Measurements from ENCODE around the gene WDR18. TPM values are rescaled to one million over a fixed set of nuclear protein-coding genes. Genes with fewer than 3 reads are reported as not detected.

WDR18 gene
- total and polyA plus RNA-seq, 4 donors, result 24.3 to 45.3 (median 37.7) TPM

- no peak for TF ChIP-seq YY1 (IDR thresholded peaks at IDR 0.05)
- TF ChIP-seq TAF1 (conservative IDR thresholded peaks at IDR 0.05), result no peak
- no peak for TF ChIP-seq HNF4G (IDR thresholded peaks at IDR 0.05)
Observed at GRCh38 chr19:939439-939838, 44.7 kb upstream of the WDR18 start (continued).

- peak overlapping the region; percentile 77 to 89 for H3K27ac ChIP-seq (ENCODE audit: low read depth in 1 of 2, low read length in 2 of 2)
- H3K27me3 ChIP-seq (ENCODE audit: control insufficient read depth in 4 of 4, insufficient read depth in 4 of 4, low read length in 3 of 4), result no peaks in the 10 kb centered on the region
- peaks cover 24 to 39% (median 30%) of the 10 kb centered on the region in 4 donors for H3K4me1 ChIP-seq (ENCODE audit: control insufficient read depth in 4 of 4, insufficient read depth in 4 of 4, low read length in 3 of 4)
- 98% methylated on average over 7 of the region's 7 CpGs for WGBS
- no peaks in the 10 kb centered on the region for H3K36me3 ChIP-seq (ENCODE audit: control insufficient read depth in 4 of 4, insufficient read depth in 3 of 4, low read depth in 1 of 4, low read length in 3 of 4)
- H3K4me3 ChIP-seq (ENCODE audit: low read depth in 1 of 3, low read length in 3 of 3), result no peak overlapping the region
- no peak overlapping the region for H3K9ac ChIP-seq (ENCODE audit: low read depth in 1 of 2, low read length in 2 of 2)
- no peak for TF ChIP-seq GABPA (IDR thresholded peaks at IDR 0.05 in 1 of 2, conservative IDR thresholded peaks at IDR 0.05 in 1 of 2)
- no peak for TF ChIP-seq HNF4A (conservative IDR thresholded peaks at IDR 0.05)
- no peak for TF ChIP-seq CTCF (IDR thresholded peaks at IDR 0.05; ENCODE audit: low read depth, low read length, missing input control)
- TF ChIP-seq JUND (IDR thresholded peaks at IDR 0.05), result no peak
- TF ChIP-seq YY1 (IDR thresholded peaks at IDR 0.05), result no peak
- no peak for TF ChIP-seq ATF3 (IDR thresholded peaks at IDR 0.05)
- no peak for TF ChIP-seq HNF4G (IDR thresholded peaks at IDR 0.05)
- no peak for TF ChIP-seq TAF1 (conservative IDR thresholded peaks at IDR 0.05)
- no peak for TF ChIP-seq FOXA2 (IDR thresholded peaks at IDR 0.05)
- no peak for TF ChIP-seq SP1 (IDR thresholded peaks at IDR 0.05)
- TF ChIP-seq REST (IDR thresholded peaks at IDR 0.05), result no peak
- no peak for TF ChIP-seq FOXA1 (IDR thresholded peaks at IDR 0.05)
- no peak for TF ChIP-seq RXRA (IDR thresholded peaks at IDR 0.05)
- no peak for DNase-seq (ENCODE audit: low spot score)
- no peaks in the 10 kb centered on the region for H3K9me3 ChIP-seq (ENCODE audit: control insufficient read depth in 4 of 4, low read length in 3 of 4)
Observed at GRCh38 chr19:939922-940321, 44.2 kb upstream of the WDR18 start.

GRCh38 chr19:940591-941291 is 43.4 kb upstream of the WDR18 start:
- Histone ChIP-seq H3K4me1 (ENCODE audit: control insufficient read depth in 4 of 4, insufficient read depth in 4 of 4, low read length in 3 of 4) (peaks cover 18 to 33% (median 24%) of the 10 kb centered on the region in 4 donors), H3K9me3 (ENCODE audit: control insufficient read depth in 4 of 4, low read length in 3 of 4) (no peaks in the 10 kb centered on the region), H3K9ac (ENCODE audit: low read depth in 1 of 2, low read length in 2 of 2) (peak overlapping the region in 1 of 2 donors; percentile 25), H3K4me3 (ENCODE audit: low read depth in 1 of 3, low read length in 3 of 3) (peak overlapping the region in 1 of 3 donors; percentile 37), H3K27ac (ENCODE audit: low read depth in 1 of 2, low read length in 2 of 2) (peak overlapping the region; percentile 77 to 89), H3K36me3 (ENCODE audit: control insufficient read depth in 4 of 4, insufficient read depth in 3 of 4, low read depth in 1 of 4, low read length in 3 of 4) (no peaks in the 10 kb centered on the region), H3K27me3 (ENCODE audit: control insufficient read depth in 4 of 4, insufficient read depth in 4 of 4, low read length in 3 of 4) (no peaks in the 10 kb centered on the region)
- TF ChIP-seq FOXA2 (IDR thresholded peaks at IDR 0.05) (no peak), CTCF (IDR thresholded peaks at IDR 0.05; ENCODE audit: low read depth, low read length, missing input control) (no peak), HNF4G (IDR thresholded peaks at IDR 0.05) (no peak), FOXA1 (IDR thresholded peaks at IDR 0.05) (no peak), EGR1 (IDR thresholded peaks at IDR 0.05; ENCODE audit: low read depth in 2 of 2) (peak in 1 of 2 donors; percentile 36), MAX (IDR thresholded peaks at IDR 0.05) (no peak), YY1 (IDR thresholded peaks at IDR 0.05) (no peak), NR2F2 (IDR thresholded peaks at IDR 0.05) (no peak), JUND (IDR thresholded peaks at IDR 0.05) (no peak), HNF4A (conservative IDR thresholded peaks at IDR 0.05) (peak; percentile 62 to 66), ATF3 (IDR thresholded peaks at IDR 0.05) (no peak), SP1 (IDR thresholded peaks at IDR 0.05) (peak; percentile 60), RXRA (IDR thresholded peaks at IDR 0.05) (peak; percentile 67 to 69), ZBTB33 (IDR thresholded peaks at IDR 0.05) (no peak)
- WGBS, result 11% methylated on average over 64 of the region's 64 CpGs
- DNase-seq (ENCODE audit: low spot score), result no peak
